GM19193 (cell line): ENCODE results near the gene DUSP19.

Experiments used
- POLR2A ChIP-seq: IDR thresholded peaks from 4 replicates; pipeline ENCODE4 v1.6.1; 2011; ENCODE audit not compliant: insufficient read depth, insufficient read length; ENCODE audit errors: extremely low read depth

The DUSP19 gene

GRCh38 chr2:183078464-183079138 is at the start of gene DUSP19:
Gene DUSP19 (plus strand): TSS chr2:183078747. CDS start chr2:183078934, 187 bp downstream.
- TF ChIP-seq POLR2A: peak; percentile 68

GRCh38 chr2:183029219-183029618 is 49.3 kb upstream of the DUSP19 start:
- no peak for TF ChIP-seq POLR2A

- no peak for TF ChIP-seq POLR2A
These were observed 46.4 kb upstream of the DUSP19 start for GRCh38 chr2:183031911-183032794.

GRCh38 chr2:183033951-183034350 is 44.6 kb upstream of the DUSP19 start:
- no peak for TF ChIP-seq POLR2A

- no peak for TF ChIP-seq POLR2A
These were observed 43.7 kb upstream of the DUSP19 start for GRCh38 chr2:183034806-183035205.

- no peak for TF ChIP-seq POLR2A
These were observed 43.1 kb upstream of the DUSP19 start for GRCh38 chr2:183035298-183035953.

GRCh38 chr2:183035954-183036669 is 42.4 kb upstream of the DUSP19 start:
- TF ChIP-seq POLR2A: no peak

GRCh38 chr2:183037074-183037552 is 41.4 kb upstream of the DUSP19 start:
- no peak for TF ChIP-seq POLR2A

- peak; percentile 38 for TF ChIP-seq POLR2A
These were observed 40.8 kb upstream of the DUSP19 start for GRCh38 chr2:183037553-183038340.

GRCh38 chr2:183038341-183039300 is 39.9 kb upstream of the DUSP19 start, which contains the start of gene NCKAP1:
Gene NCKAP1 (minus strand): TSS chr2:183038457. CDS start chr2:183038099, 358 bp downstream.
- TF ChIP-seq POLR2A: peak; percentile 30

GRCh38 chr2:183040604-183041003 is 37.9 kb upstream of the DUSP19 start:
- TF ChIP-seq POLR2A: no peak

GRCh38 chr2:183049420-183049819 is 29.1 kb upstream of the DUSP19 start:
- TF ChIP-seq POLR2A: no peak
